ENCODE measurements around the gene LRP4.
"Not testable (repeated sequence)": the region's sequence is repeated elsewhere in the genome, so short reads cannot be mapped to it uniquely, and the experiment has no call there.

Gene LRP4

DNA sequence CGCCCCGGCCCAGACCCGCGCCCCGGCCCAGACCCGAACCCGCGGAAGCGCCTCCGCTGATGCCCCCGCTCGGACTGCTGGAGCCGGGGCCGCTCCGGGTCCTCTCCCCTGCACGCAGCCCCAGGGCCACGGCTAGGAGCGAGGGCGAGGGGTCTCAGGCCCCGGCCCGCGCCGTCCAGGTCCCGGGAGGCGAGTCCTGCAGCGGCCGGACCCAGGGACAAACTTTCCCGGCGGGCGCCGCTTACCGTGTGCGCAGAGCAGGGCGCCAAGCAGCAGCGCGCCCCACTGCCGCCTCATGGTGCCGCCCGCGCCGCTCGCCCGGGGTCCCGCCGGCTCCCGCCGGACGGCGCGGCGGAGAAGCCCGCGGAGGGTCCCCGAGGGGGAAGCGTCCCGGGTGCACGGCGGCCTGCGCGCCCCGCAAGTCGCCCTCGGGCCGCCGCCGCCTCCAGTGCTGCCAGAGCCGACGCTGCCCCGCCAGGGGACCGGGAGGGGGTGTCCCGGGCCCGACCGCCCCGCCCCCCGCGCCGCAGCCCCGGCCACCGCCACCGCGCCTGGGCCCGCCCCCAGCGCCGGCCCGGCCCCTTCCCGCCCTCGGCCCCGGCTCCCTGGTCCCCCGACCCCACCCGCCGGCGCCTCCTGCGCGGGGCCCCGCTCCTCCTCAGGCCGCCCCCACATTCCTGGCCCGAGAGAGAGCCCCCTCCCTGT is at the start of gene LRP4:
TSS of gene LRP4 (minus strand) at position 468 of the 705 bp plus-strand sequence. CDS start at position 297, 171 bp downstream.
- 0 out of 2 replicates have a peak, but pooled peaks have one; percentile 25 for TF ChIP-seq POLR2A (IDR thresholded peaks at IDR 0.05; ENCODE audit: low read depth, low read length)
- DNase-seq (ENCODE audit: insufficient read length, low spot score) (no peak), FAIRE-seq (no peak)

DNA sequence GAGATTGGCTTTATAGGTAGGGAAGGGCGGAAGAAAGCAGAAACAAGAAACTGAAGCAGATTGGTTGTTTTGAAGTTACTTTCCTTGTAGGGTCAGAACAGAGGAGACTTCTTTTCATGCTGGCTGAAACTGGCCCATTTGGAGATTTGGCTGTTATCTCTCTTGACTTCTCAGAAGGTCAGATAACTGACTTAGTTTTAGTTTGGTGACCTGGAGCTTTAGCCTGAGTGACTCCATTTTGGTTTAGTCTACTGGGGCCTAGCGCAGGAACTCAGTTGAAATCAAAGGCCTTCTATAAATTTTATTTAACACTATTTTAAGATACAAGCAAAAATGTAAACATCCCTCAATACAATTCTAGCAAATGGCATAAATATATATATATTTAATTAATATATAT is 49.6 kb upstream of the LRP4 start:
- no peak for TF ChIP-seq POLR2A (IDR thresholded peaks at IDR 0.05; ENCODE audit: low read depth, low read length)

GRCh38 chr11:46966773-46967172 is 48.4 kb upstream of the LRP4 start:
- no peak for DNase-seq (ENCODE audit: insufficient read length, low spot score)
- no peak for FAIRE-seq
- TF ChIP-seq POLR2A (IDR thresholded peaks at IDR 0.05; ENCODE audit: low read depth, low read length) = no peak

More for the DNA sequence above, 49.6 kb upstream of the LRP4 start:
- DNase-seq (ENCODE audit: insufficient read length, low spot score) (no peak), FAIRE-seq (peak; percentile 15)

GRCh38 chr11:46963844-46964243 is 45.5 kb upstream of the LRP4 start:
- no peak for TF ChIP-seq POLR2A (IDR thresholded peaks at IDR 0.05; ENCODE audit: low read depth, low read length)

GRCh38 chr11:46961886-46962285 is 43.5 kb upstream of the LRP4 start:
- not testable (repeated sequence) for DNase-seq (ENCODE audit: insufficient read length, low spot score); FAIRE-seq

More at GRCh38 chr11:46963844-46964243, 45.5 kb upstream of the LRP4 start:
- FAIRE-seq = peak; percentile 50
- DNase-seq (ENCODE audit: insufficient read length, low spot score) = no peak

- DNase-seq (ENCODE audit: insufficient read length, low spot score) (no peak), FAIRE-seq (no peak)
- TF ChIP-seq POLR2A (IDR thresholded peaks at IDR 0.05; ENCODE audit: low read depth, low read length) = no peak
These were observed 42.7 kb upstream of the LRP4 start for GRCh38 chr11:46961041-46961440.

GRCh38 chr11:46958777-46959176 is 40.4 kb upstream of the LRP4 start:
- no peak for TF ChIP-seq POLR2A (IDR thresholded peaks at IDR 0.05; ENCODE audit: low read depth, low read length)
- no peak for FAIRE-seq
- DNase-seq (ENCODE audit: insufficient read length, low spot score) = no peak

- DNase-seq (ENCODE audit: insufficient read length, low spot score) (no peak), FAIRE-seq (no peak)
- no peak for TF ChIP-seq POLR2A (IDR thresholded peaks at IDR 0.05; ENCODE audit: low read depth, low read length)
These were observed 34.7 kb upstream of the LRP4 start for GRCh38 chr11:46953093-46953492.

- DNase-seq (ENCODE audit: insufficient read length, low spot score) = no peak
- TF ChIP-seq POLR2A (IDR thresholded peaks at IDR 0.05; ENCODE audit: low read depth, low read length) = no peak
- FAIRE-seq = peak; percentile 30
These were observed 34.2 kb upstream of the LRP4 start for GRCh38 chr11:46952553-46952952.

- no peak for FAIRE-seq
- DNase-seq (ENCODE audit: insufficient read length, low spot score) = no peak
- TF ChIP-seq POLR2A (IDR thresholded peaks at IDR 0.05; ENCODE audit: low read depth, low read length) = no peak
These were observed 33.5 kb upstream of the LRP4 start for GRCh38 chr11:46951864-46952263.

DNA sequence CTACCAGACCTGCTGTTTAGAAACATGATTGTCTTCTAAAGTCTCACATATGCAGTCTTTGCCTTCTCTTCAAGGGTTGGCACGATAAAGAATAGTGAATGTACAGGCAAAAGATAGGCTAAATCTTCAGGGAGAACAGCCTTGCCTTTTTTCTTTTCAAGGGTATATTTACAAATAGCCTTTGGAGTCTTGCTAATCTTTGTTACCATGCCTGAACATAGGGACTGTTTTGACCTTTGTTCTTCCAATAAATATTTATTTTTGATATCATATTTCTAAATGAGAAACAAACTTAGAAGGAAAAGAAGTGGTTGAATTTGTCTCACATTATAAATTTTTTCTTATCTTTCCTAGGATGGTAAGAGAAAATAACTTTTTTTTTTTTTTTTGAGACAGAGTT is 30.9 kb upstream of the LRP4 start:
- FAIRE-seq (no peak), DNase-seq (ENCODE audit: insufficient read length, low spot score) (no peak)
- no peak for TF ChIP-seq POLR2A (IDR thresholded peaks at IDR 0.05; ENCODE audit: low read depth, low read length)

- no peak for TF ChIP-seq POLR2A (IDR thresholded peaks at IDR 0.05; ENCODE audit: low read depth, low read length)
- peak; percentile 97 for FAIRE-seq
- peak; percentile 66 for DNase-seq (ENCODE audit: insufficient read length, low spot score)
These were observed 30.2 kb upstream of the LRP4 start for GRCh38 chr11:46948378-46949131.

GRCh38 chr11:46947399-46948077 is 29.2 kb upstream of the LRP4 start:
- DNase-seq (ENCODE audit: insufficient read length, low spot score) (no peak), FAIRE-seq (no peak)
- no peak for TF ChIP-seq POLR2A (IDR thresholded peaks at IDR 0.05; ENCODE audit: low read depth, low read length)

- FAIRE-seq (no peak), DNase-seq (ENCODE audit: insufficient read length, low spot score) (no peak)
- no peak for TF ChIP-seq POLR2A (IDR thresholded peaks at IDR 0.05; ENCODE audit: low read depth, low read length)
These were observed 26.2 kb upstream of the LRP4 start for GRCh38 chr11:46944356-46945075.

Measured in H54 (cell line).